ENCODE data around the gene FHIT. TPM values are rescaled to one million over a fixed set of nuclear protein-coding genes. Genes with fewer than 3 reads are reported as not detected.

The FHIT gene
- polyA plus RNA-seq, 1 donor = 35.8 TPM

DNA sequence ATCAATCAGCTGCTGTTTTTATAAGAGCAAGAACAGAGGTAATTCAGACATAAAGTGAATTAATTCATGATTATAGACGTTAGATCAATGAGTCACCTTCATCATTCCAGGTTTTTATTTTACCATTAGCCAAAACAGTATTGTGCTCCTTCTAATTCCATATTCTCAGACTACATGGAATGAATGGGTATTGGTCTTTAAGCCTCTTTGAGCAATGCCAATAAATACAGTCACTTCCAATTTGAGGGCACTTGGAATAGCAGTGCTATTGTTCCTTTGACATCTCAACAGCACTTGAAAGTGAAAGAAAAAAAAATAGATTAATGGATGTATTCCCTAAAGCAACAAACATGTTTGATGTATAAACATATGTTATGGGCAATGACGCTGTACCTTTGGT, 1370.5 kb downstream of the FHIT start:
- H3K4me3 ChIP-seq (ENCODE audit: low read length) = no peak overlapping the region
- WGBS (ENCODE audit: insufficient coverage, low lambda C conversion rate) = no CpG with 5 or more reads among the region's 2 CpGs

DNA sequence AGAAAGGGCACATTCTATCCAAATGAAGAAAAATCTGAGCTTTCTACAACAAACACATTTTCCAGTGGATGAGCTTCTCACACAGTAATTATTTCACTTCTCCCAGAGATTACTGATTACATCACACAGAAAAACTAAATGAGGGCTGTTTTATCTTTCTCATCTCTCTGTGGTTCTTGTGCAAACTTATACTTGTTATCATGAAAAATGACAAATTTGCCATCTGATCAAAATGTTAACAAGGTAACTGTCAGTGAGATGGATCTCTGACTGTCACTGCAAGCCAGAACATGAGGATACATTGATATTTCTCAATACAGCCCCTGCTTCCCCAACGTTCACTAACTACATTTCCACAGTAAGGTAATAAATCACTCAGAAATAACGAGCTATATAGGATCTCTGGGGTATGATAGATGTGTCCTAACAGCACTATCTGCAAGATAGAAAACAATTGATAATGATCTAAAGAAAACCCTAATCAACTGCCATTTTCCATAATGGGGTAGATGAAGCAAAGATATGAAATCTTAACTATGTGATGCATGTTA, 1372.1 kb downstream of the FHIT start:
- peaks cover 3% of the 10 kb centered on the region for H3K4me1 ChIP-seq (ENCODE audit: control insufficient read depth, insufficient read depth, low read length)
- no peaks in the 10 kb centered on the region for H3K27me3 ChIP-seq (ENCODE audit: control insufficient read depth, insufficient read depth, low read length)
- H3K4me3 ChIP-seq (ENCODE audit: low read length) = no peak overlapping the region
- H3K27ac ChIP-seq (ENCODE audit: low read length) = no peak overlapping the region
- no peaks in the 10 kb centered on the region for H3K9me3 ChIP-seq (ENCODE audit: control insufficient read depth, low read depth, low read length)
- no peaks in the 10 kb centered on the region for H3K36me3 ChIP-seq (ENCODE audit: control insufficient read depth, insufficient read depth, low read length)
- WGBS (ENCODE audit: insufficient coverage, low lambda C conversion rate) = no CpG with 5 or more reads among the region's 2 CpGs
- no peak for DNase-seq

More for the DNA sequence above, 1370.5 kb downstream of the FHIT start:
- Histone ChIP-seq H3K4me1 (ENCODE audit: control insufficient read depth, insufficient read depth, low read length) (peaks cover 3% of the 10 kb centered on the region), H3K36me3 (ENCODE audit: control insufficient read depth, insufficient read depth, low read length) (no peaks in the 10 kb centered on the region), H3K9me3 (ENCODE audit: control insufficient read depth, low read depth, low read length) (no peaks in the 10 kb centered on the region), H3K27me3 (ENCODE audit: control insufficient read depth, insufficient read depth, low read length) (no peaks in the 10 kb centered on the region), H3K27ac (ENCODE audit: low read length) (no peak overlapping the region)
- DNase-seq = no peak

DNA sequence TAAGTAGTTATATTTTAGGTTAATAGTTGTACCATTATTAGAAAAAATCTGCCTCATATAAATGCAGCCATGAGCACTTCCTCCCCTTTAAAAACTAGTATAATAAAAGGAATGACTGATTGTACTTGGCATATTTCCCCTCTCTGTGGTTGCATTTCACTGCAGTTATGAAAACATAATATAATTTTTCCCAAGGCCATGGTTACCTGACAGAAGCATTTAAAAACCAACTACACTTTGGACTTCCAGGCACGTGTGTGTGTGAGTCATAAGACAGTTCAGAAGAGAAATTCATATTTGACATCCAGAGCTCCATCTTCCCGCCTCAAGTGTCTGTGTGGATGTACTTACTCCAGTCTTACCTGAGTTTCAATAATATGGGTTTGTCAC, 1373.2 kb downstream of the FHIT start:
- peaks cover 3% of the 10 kb centered on the region for H3K4me1 ChIP-seq (ENCODE audit: control insufficient read depth, insufficient read depth, low read length)
- WGBS (ENCODE audit: insufficient coverage, low lambda C conversion rate) = no CpG with 5 or more reads among the region's 2 CpGs
- peak; percentile 58 to 78 for DNase-seq
- no peaks in the 10 kb centered on the region for H3K9me3 ChIP-seq (ENCODE audit: control insufficient read depth, low read depth, low read length)
- no peaks in the 10 kb centered on the region for H3K27me3 ChIP-seq (ENCODE audit: control insufficient read depth, insufficient read depth, low read length)
- no peak overlapping the region for H3K4me3 ChIP-seq (ENCODE audit: low read length)
- no peaks in the 10 kb centered on the region for H3K36me3 ChIP-seq (ENCODE audit: control insufficient read depth, insufficient read depth, low read length)
- no peak overlapping the region for H3K27ac ChIP-seq (ENCODE audit: low read length)

DNA sequence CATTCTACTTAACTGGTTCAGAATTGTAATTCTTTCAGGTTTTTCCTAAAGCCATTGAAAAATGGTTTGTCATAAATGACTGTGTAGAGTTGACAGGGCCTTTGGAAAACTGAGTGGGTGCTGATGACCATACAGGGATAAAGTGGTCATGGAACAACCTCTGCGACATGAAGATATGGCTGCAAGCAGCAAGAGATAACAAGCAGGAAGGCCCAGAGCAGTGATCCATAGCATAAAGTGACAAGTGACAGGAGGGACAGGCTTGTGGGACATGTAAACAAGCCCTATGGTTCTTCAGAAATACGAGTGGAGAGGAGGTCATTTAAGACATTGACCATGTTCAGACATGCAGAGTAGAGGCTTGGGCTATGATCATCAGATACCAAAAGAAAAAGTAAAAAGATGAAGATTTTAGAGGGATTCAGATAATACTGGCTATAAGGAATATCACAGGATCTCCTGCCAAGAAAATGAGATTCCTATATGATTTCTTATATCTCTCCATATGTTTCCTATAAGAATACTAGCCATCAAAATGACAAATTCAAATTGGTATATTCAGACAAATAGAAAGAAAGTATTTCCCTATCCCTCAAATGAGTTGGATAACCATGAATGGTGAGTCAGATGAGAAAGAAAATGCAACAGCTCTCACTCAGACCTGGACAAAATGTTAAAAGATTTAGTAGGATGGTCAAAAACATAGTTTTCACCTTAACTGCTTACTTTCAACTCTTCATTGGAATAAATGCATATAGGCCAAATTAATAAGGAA, 1373.8 kb downstream of the FHIT start:
- no CpG with 5 or more reads among the region's 2 CpGs for WGBS (ENCODE audit: insufficient coverage, low lambda C conversion rate)
- H3K27ac ChIP-seq (ENCODE audit: low read length) = no peak overlapping the region
- H3K4me3 ChIP-seq (ENCODE audit: low read length) = no peak overlapping the region
- H3K36me3 ChIP-seq (ENCODE audit: control insufficient read depth, insufficient read depth, low read length) = no peaks in the 10 kb centered on the region
- no peaks in the 10 kb centered on the region for H3K27me3 ChIP-seq (ENCODE audit: control insufficient read depth, insufficient read depth, low read length)
- DNase-seq = no peak
- peaks cover 3% of the 10 kb centered on the region for H3K4me1 ChIP-seq (ENCODE audit: control insufficient read depth, insufficient read depth, low read length)
- H3K9me3 ChIP-seq (ENCODE audit: control insufficient read depth, low read depth, low read length) = no peaks in the 10 kb centered on the region

DNA sequence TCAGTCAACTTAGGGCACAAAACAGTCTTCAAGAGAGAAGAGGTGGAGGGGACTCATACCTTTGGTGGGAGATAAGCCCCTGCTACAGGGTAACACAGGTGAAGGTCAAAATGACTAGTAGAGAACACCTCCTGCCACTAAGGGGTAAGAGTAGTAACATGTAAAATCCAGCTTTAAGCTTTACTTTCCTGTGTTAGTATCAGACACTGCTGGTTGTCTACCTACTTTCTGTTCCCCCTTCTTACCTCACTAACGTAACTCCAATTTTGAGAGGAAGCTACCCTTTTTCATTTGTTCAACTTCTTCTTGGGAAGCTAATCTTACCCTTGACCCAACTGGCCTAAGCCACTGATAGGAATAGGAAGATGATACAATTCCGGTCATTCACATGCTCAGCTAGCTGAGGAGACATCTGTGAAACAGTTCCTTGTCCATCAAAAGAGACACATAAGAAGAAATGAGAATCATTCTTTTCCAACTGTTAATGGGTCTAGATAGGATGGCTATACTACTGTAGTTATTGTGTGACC, 1374.7 kb downstream of the FHIT start:
- no peak overlapping the region for H3K27ac ChIP-seq (ENCODE audit: low read length)
- no peak overlapping the region for H3K4me3 ChIP-seq (ENCODE audit: low read length)
- H3K27me3 ChIP-seq (ENCODE audit: control insufficient read depth, insufficient read depth, low read length) = no peaks in the 10 kb centered on the region
- no peak for DNase-seq
- 78% methylated on average over 1 of the region's 2 CpGs for WGBS (ENCODE audit: insufficient coverage, low lambda C conversion rate)
- no peaks in the 10 kb centered on the region for H3K36me3 ChIP-seq (ENCODE audit: control insufficient read depth, insufficient read depth, low read length)
- no peaks in the 10 kb centered on the region for H3K9me3 ChIP-seq (ENCODE audit: control insufficient read depth, low read depth, low read length)
- peaks cover 3% of the 10 kb centered on the region for H3K4me1 ChIP-seq (ENCODE audit: control insufficient read depth, insufficient read depth, low read length)

DNA sequence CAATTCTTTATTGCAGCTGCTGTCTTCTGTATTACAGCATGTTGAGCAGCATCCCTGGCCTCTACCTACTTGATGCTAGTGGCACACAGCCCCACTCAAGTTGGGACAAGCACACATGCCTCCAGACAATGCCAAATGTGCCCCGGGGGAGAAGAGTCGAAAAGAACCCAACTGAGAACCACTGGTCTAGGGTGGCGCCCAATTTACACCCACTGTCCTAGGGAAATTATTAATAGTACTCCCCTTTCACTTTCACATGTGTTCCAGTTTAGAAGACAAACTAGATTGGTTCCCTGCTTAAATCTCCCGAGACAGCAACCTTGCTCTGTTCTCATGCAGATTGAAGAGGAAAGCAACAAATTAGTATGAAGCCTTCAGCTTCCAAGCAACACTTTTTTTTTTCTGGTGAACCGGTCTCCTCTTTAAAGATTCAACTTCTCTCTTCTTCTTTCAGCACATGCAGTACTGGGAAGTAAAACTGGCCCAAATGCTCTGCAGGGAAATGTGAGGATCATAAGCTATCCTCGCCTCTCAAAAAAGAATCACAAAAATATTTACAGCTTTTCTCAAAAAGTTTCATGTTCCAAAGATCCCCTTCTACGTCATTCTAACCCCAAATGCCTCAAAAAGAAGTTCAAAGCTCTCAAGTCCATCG, 1377.5 kb downstream of the FHIT start:
- H3K27ac ChIP-seq (ENCODE audit: low read length) = no peak overlapping the region
- no peaks in the 10 kb centered on the region for H3K36me3 ChIP-seq (ENCODE audit: control insufficient read depth, insufficient read depth, low read length)
- H3K9me3 ChIP-seq (ENCODE audit: control insufficient read depth, low read depth, low read length) = no peaks in the 10 kb centered on the region
- no peaks in the 10 kb centered on the region for H3K27me3 ChIP-seq (ENCODE audit: control insufficient read depth, insufficient read depth, low read length)
- WGBS (ENCODE audit: insufficient coverage, low lambda C conversion rate) = 90% methylated on average over 2 of the region's 8 CpGs
- no peak overlapping the region for H3K4me3 ChIP-seq (ENCODE audit: low read length)
- H3K4me1 ChIP-seq (ENCODE audit: control insufficient read depth, insufficient read depth, low read length) = peaks cover 3% of the 10 kb centered on the region
- no peak for DNase-seq

DNA sequence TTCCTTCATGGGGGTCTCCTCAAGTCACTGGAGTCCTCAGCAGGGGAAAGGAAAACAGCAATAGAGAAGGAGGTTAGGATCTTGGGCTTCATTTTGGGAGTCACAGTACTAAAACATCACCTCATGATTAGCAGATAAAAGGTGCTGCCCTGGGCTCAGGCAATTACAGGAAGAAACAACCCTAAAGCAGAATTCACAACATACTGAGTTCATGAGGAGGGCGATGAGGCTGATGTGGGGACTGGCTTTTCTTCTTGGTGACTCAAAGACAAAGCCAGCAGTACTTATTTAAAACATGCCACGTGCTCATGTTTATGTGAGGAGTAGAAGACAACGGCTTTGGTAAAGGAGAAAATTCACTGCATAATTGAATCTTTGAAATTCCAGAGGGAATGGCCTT, 1379.1 kb downstream of the FHIT start:
- H3K4me3 ChIP-seq (ENCODE audit: low read length) = no peak overlapping the region
- no peaks in the 10 kb centered on the region for H3K9me3 ChIP-seq (ENCODE audit: control insufficient read depth, low read depth, low read length)
- 29% methylated on average over 1 of the region's 3 CpGs for WGBS (ENCODE audit: insufficient coverage, low lambda C conversion rate)
- no peaks in the 10 kb centered on the region for H3K4me1 ChIP-seq (ENCODE audit: control insufficient read depth, insufficient read depth, low read length)
- H3K36me3 ChIP-seq (ENCODE audit: control insufficient read depth, insufficient read depth, low read length) = no peaks in the 10 kb centered on the region
- no peaks in the 10 kb centered on the region for H3K27me3 ChIP-seq (ENCODE audit: control insufficient read depth, insufficient read depth, low read length)
- no peak overlapping the region for H3K27ac ChIP-seq (ENCODE audit: low read length)
- DNase-seq = no peak

DNA sequence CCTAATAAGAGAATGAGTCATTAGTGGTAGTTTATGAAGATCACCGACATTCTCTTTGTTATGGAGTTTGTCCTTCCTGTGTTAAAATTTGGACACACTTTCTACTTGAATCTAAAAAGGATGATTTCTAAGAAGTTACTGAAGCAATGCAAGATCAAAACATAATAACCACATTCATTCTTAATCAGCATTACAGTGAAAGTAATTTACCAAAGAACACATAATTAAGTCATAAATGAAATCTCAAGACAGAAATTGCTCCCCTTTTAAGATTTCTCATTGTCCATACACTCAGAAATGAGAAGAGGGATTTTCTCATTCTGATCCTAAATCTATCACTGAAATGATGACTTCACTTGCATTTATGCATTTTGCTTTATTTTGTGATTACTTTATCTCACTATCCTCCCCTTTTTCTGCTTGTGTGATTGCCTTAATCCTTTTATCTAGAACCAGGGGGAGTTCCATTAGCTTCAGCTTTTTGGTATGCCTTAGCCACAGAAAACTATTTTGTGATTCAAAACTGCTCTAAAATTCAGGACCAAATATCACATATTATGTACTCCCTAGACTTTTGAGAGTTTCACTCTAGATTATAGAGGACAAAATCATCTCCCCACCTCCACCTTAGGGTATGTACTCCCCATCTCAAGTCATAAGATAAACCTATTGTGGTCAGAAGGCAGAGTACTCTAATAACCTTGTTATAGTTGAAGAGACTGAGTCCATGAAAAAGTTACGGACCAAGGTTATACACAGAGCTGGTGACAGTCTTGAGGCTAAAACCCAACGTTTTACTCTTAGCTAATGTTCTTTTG, 1383.9 kb downstream of the FHIT start:
- Histone ChIP-seq H3K36me3 (ENCODE audit: control insufficient read depth, insufficient read depth, low read length) (no peaks in the 10 kb centered on the region), H3K4me1 (ENCODE audit: control insufficient read depth, insufficient read depth, low read length) (no peaks in the 10 kb centered on the region), H3K4me3 (ENCODE audit: low read length) (no peak overlapping the region), H3K27ac (ENCODE audit: low read length) (no peak overlapping the region), H3K9me3 (ENCODE audit: control insufficient read depth, low read depth, low read length) (no peaks in the 10 kb centered on the region), H3K27me3 (ENCODE audit: control insufficient read depth, insufficient read depth, low read length) (no peaks in the 10 kb centered on the region)
- no peak for DNase-seq
- WGBS (ENCODE audit: insufficient coverage, low lambda C conversion rate) = 50% methylated on average over 1 of the region's 3 CpGs

DNA sequence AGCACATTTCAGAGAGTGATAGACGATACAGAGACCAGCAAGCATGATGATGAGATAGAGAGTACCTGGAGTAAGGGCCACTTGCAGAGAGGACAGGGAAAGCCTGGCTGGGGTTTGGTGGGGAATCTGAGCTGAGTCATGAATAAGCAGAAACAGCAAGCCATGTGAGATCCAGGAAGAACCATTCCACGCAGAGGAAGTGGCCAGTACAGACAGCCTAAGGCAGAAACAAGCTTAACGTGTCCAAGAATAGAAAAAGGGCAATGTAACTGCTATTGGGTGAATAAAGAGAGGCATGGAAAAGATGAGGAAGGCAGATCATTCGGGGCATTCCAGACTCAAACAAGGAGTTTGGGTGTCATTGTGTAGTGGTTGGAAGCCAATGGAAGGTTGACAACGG, 1385.2 kb downstream of the FHIT start:
- Histone ChIP-seq H3K4me1 (ENCODE audit: control insufficient read depth, insufficient read depth, low read length) (no peaks in the 10 kb centered on the region), H3K4me3 (ENCODE audit: low read length) (no peak overlapping the region), H3K27me3 (ENCODE audit: control insufficient read depth, insufficient read depth, low read length) (no peaks in the 10 kb centered on the region), H3K36me3 (ENCODE audit: control insufficient read depth, insufficient read depth, low read length) (no peaks in the 10 kb centered on the region), H3K9me3 (ENCODE audit: control insufficient read depth, low read depth, low read length) (no peaks in the 10 kb centered on the region), H3K27ac (ENCODE audit: low read length) (no peak overlapping the region)
- WGBS (ENCODE audit: insufficient coverage, low lambda C conversion rate) = 100% methylated on average over 1 of the region's 5 CpGs
- DNase-seq = no peak

DNA sequence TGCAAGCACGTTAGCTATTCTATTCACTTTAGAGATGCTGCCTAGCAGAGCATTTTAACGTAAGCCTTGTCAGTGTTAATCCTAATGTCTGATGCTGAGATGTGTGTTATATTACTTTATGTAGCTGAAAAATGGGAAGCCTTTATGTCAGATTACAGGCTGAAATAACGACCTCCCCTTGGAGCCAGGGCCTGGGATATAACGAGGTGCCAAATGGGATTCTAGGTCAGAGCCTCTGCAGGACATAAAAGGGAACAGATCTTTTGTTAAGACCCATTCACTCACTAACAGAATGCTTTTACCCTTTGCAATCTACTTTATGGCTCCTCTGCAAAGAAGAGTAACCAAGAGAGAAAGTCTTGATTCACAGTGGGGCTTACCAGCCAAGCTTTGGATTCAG, 1385.9 kb downstream of the FHIT start:
- no peak for DNase-seq
- Histone ChIP-seq H3K9me3 (ENCODE audit: control insufficient read depth, low read depth, low read length) (no peaks in the 10 kb centered on the region), H3K36me3 (ENCODE audit: control insufficient read depth, insufficient read depth, low read length) (no peaks in the 10 kb centered on the region), H3K27ac (ENCODE audit: low read length) (no peak overlapping the region), H3K4me3 (ENCODE audit: low read length) (no peak overlapping the region), H3K4me1 (ENCODE audit: control insufficient read depth, insufficient read depth, low read length) (no peaks in the 10 kb centered on the region), H3K27me3 (ENCODE audit: control insufficient read depth, insufficient read depth, low read length) (no peaks in the 10 kb centered on the region)
- WGBS (ENCODE audit: insufficient coverage, low lambda C conversion rate) = 83% methylated on average over 1 of the region's 4 CpGs

Data from large intestine (tissue), 3 donors.